Fibroblast of lung (primary cell): ENCODE results near the gene TPP2. TPM values are rescaled to one million over a fixed set of nuclear protein-coding genes. Genes with fewer than 3 reads are reported as not detected.
A peak's percentile ranks its signal among the peaks of the same experiment; 100 is the strongest.

Experiments
- DNase-seq, 2 donors: peaks; one replicate each; pipeline versions ENCODE4 v3.0.0 to v3.0.0-alpha.2; 2010; ENCODE audit warnings: low read depth in 2 of 2
- H2AFZ ChIP-seq: 2 replicates; pipeline ENCODE4 v1.5.1; 2012; ENCODE audit warnings: low read length, control low read depth, inconsistent platforms
- H3K27ac ChIP-seq: 2 replicates; pipeline ENCODE4 v1.5.1; 2011; ENCODE audit warnings: low read length, control low read depth; ENCODE audit not compliant: insufficient read depth
- H3K27me3 ChIP-seq: 2 replicates; pipeline ENCODE4 v1.5.1; 2011; ENCODE audit warnings: mild to moderate bottlenecking, low read length; ENCODE audit not compliant: control insufficient read depth, insufficient read depth
- H3K36me3 ChIP-seq: 2 replicates; pipeline ENCODE4 v1.5.1; 2011; ENCODE audit warnings: low read length; ENCODE audit not compliant: control insufficient read depth, insufficient read depth
- H3K4me1 ChIP-seq: 2 replicates; pipeline ENCODE4 v1.5.1; 2011; ENCODE audit warnings: low read length; ENCODE audit not compliant: control insufficient read depth, insufficient read depth; ENCODE audit errors: extremely low read depth
- H3K4me2 ChIP-seq: 2 replicates; pipeline ENCODE4 v1.5.1; 2011; ENCODE audit warnings: low read length, control low read depth; ENCODE audit not compliant: insufficient read depth; ENCODE audit errors: extremely low read depth
- H3K4me3 ChIP-seq, 4 experiments: fragments of 200-600 bp in 1 of 4; sonication (generic) in 1 of 4; replicated peaks in 1 of 4; 2 replicates each; pipeline ENCODE4 v1.5.1; 2011 to 2016; ENCODE audit warnings: low read length in 4 of 4, low read depth in 3 of 4, mild to moderate bottlenecking in 3 of 4, control low read depth in 2 of 4, inconsistent platforms in 1 of 4, mixed read lengths in 1 of 4; ENCODE audit not compliant: insufficient read depth in 1 of 4; ENCODE audit errors: control extremely low read depth in 1 of 4
- H3K79me2 ChIP-seq: 2 replicates; pipeline ENCODE4 v1.5.1; 2012; ENCODE audit warnings: mild to moderate bottlenecking, low read length, inconsistent platforms; ENCODE audit not compliant: control insufficient read depth, insufficient read depth
- H3K9ac ChIP-seq: 2 replicates; pipeline ENCODE4 v1.5.1; 2011; ENCODE audit warnings: mild to moderate bottlenecking, low read length, control low read depth; ENCODE audit not compliant: insufficient read depth
- H3K9me3 ChIP-seq: 2 replicates; pipeline ENCODE4 v1.5.1; 2012; ENCODE audit warnings: low read depth, low read length; ENCODE audit not compliant: control insufficient read depth, insufficient read depth
- H4K20me1 ChIP-seq: 2 replicates; pipeline ENCODE4 v1.5.1; 2011; ENCODE audit warnings: low read length; ENCODE audit not compliant: control insufficient read depth, insufficient read depth; ENCODE audit errors: extremely low read depth
- EZH2 ChIP-seq: IDR thresholded peaks from 2 replicates; pipeline ENCODE4 v1.5.1; 2012; ENCODE audit warnings: low read length, control low read depth, mild to moderate bottlenecking; ENCODE audit errors: missing control alignments
- polyA plus RNA-seq, 2 donors: library from polyadenylated mRNA; depleted of rRNA in 1 of 2; stranded (reverse) in 1 of 2; unstranded in 1 of 2; fragments of >200 nt; gene quantifications; 2 replicates each; pipeline ENCODE4 v1.2.1, GENCODE V29; 2011 to 2012; ENCODE audit warnings: missing spikeins in 1 of 2
- total RNA-seq: library from RNA; depleted of rRNA; stranded (reverse); fragments of >200 nt; gene quantifications from 2 replicates; pipeline ENCODE4 v1.2.1, GENCODE V29; 2014
- TF ChIP-seq, protein P1 (sequence below), 2 donors: IDR thresholded peaks in 1 of 2; conservative IDR thresholded peaks in 1 of 2; 1 replicate in 1 of 2; 2 replicates in 1 of 2; pipeline ENCODE4 v1.5.1; 2011 to 2012; ENCODE audit warnings: low read length in 2 of 2, control low read depth in 1 of 2, inconsistent platforms in 1 of 2, low read depth in 1 of 2, mild to moderate bottlenecking in 1 of 2

The TPP2 gene
- total and polyA plus RNA-seq, 2 donors (not counting 1 experiment from before 2014, with no cell fraction given), result 45.0 to 60.3 TPM

DNA sequence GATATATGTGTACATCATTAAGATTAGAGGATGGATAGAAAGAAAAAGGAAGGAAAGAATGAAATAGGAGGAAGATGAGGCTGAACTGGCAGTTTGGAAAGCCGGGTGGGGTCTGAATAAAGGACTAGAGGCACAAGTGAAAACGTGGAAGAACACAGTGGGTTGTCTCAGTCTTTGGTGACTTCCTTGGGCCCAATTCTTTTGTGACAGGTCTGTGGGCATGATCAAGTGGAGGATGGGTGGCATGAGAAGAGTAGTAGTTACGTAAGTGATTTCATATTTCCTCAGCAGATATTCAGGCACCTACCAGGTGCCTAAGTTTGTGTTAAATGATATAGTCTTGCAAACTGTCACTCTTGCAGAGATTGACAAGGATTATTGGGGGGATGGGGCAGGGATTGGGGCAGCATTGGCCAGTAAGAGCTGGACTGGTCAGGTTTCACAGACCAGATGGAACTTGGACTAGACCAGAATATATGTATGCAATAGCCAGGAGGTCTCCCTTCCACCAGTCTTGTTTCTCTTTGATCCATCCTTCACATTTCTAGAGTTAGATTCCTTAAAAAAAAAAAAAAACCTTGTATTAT is 2.7 kb downstream of the TPP2 start:
- TF ChIP-seq EZH2, result no peak
- TF ChIP-seq, protein P1, sequence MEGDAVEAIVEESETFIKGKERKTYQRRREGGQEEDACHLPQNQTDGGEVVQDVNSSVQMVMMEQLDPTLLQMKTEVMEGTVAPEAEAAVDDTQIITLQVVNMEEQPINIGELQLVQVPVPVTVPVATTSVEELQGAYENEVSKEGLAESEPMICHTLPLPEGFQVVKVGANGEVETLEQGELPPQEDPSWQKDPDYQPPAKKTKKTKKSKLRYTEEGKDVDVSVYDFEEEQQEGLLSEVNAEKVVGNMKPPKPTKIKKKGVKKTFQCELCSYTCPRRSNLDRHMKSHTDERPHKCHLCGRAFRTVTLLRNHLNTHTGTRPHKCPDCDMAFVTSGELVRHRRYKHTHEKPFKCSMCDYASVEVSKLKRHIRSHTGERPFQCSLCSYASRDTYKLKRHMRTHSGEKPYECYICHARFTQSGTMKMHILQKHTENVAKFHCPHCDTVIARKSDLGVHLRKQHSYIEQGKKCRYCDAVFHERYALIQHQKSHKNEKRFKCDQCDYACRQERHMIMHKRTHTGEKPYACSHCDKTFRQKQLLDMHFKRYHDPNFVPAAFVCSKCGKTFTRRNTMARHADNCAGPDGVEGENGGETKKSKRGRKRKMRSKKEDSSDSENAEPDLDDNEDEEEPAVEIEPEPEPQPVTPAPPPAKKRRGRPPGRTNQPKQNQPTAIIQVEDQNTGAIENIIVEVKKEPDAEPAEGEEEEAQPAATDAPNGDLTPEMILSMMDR (conservative IDR thresholded peaks at IDR 0.05 in 1 of 2, IDR thresholded peaks at IDR 0.05 in 1 of 2; ENCODE audit: low read depth in 1 of 2, low read length in 2 of 2), result no peak
- H3K27me3 ChIP-seq, result no peaks in the 10 kb centered on the region
- H3K27ac ChIP-seq, result no peak overlapping the region
- no peak overlapping the region for H2AFZ ChIP-seq
- H3K4me1 ChIP-seq, result no peaks in the 10 kb centered on the region
- H3K9ac ChIP-seq, result no peak overlapping the region
- H3K79me2 ChIP-seq, result peaks cover 76% of the 10 kb centered on the region
- no peaks in the 10 kb centered on the region for H4K20me1 ChIP-seq
- H3K4me2 ChIP-seq, result no peak overlapping the region
- H3K9me3 ChIP-seq, result no peaks in the 10 kb centered on the region
- H3K4me3 ChIP-seq, result peak overlapping the region in 1 of 4 experiments; percentile 92
- DNase-seq, result no peak
- no peaks in the 10 kb centered on the region for H3K36me3 ChIP-seq

DNA sequence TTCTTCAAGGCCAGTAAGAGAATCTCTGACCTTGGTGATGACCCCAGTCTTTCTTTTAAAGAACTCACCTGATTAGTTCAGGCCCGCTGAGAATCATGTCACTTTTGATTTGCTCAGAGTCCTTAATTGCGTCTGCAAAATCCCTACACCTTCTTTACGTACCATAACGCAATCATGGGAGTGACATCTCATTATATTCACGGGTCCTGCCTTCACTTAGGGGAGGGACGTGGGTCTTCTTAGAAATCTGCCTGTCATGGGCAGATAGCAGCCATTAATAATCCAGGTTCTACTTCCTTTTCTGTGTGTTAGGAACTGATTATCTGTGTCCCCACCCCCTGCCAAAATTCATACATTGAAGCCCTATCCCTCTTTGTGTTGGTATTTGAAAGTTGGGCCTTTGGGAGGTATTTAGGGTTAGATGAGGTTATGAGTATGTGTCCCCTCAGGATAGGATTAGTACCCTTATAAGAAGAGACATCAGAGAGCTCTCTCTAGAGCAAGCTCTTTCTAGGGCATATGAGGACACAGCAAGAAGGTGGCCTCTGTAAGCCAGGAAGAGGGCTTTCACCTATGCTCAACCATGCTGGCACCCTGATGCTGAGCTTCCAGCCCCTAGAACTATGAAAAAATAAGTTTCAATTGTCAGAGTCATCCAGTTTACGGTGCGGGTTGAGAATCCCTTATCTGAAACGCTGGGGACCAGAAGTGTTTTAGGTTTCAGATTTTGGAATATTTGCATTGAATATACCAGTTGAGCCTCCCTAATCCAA is 9.9 kb downstream of the TPP2 start:
- no peaks in the 10 kb centered on the region for H4K20me1 ChIP-seq
- TF ChIP-seq, protein P1 (conservative IDR thresholded peaks at IDR 0.05 in 1 of 2, IDR thresholded peaks at IDR 0.05 in 1 of 2; ENCODE audit: low read depth in 1 of 2, low read length in 2 of 2), result no peak
- no peak for TF ChIP-seq EZH2

DNA sequence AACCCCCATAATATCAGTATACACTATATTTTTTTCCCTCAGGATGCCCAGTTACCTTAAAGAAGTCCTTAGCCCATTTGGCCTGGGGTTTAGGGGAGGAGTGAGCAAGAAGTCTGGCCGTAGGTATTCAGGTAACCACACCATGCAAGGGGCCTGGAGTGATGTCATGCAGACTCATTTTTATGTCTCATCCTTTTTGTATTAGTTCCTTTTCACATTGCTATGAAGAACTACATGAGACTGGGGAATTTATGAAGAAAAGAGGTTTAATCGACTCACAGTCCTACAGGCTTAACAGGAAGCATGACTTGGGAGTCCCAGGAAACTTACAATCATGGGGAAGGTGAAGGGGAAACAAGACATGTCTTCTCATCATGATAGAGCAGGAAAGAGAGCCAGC is 12.2 kb downstream of the TPP2 start:
- H4K20me1 ChIP-seq, result no peaks in the 10 kb centered on the region
- H3K79me2 ChIP-seq, result peaks cover 42% of the 10 kb centered on the region
- no peaks in the 10 kb centered on the region for H3K4me1 ChIP-seq
- no peak for TF ChIP-seq EZH2
- TF ChIP-seq, protein P1 (conservative IDR thresholded peaks at IDR 0.05 in 1 of 2, IDR thresholded peaks at IDR 0.05 in 1 of 2; ENCODE audit: low read depth in 1 of 2, low read length in 2 of 2), result no peak
- H3K4me3 ChIP-seq, result no peak overlapping the region
- no peaks in the 10 kb centered on the region for H3K27me3 ChIP-seq
- no peak overlapping the region for H3K27ac ChIP-seq
- no peak overlapping the region for H3K4me2 ChIP-seq
- no peak overlapping the region for H2AFZ ChIP-seq
- peaks cover 7% of the 10 kb centered on the region for H3K36me3 ChIP-seq
- no peaks in the 10 kb centered on the region for H3K9me3 ChIP-seq
- no peak for DNase-seq
- no peak overlapping the region for H3K9ac ChIP-seq

More for the DNA sequence above, 9.9 kb downstream of the TPP2 start:
- no peak overlapping the region for H3K4me2 ChIP-seq
- H3K4me3 ChIP-seq, result no peak overlapping the region
- H3K27me3 ChIP-seq, result no peaks in the 10 kb centered on the region
- no peak overlapping the region for H3K27ac ChIP-seq
- peaks cover 56% of the 10 kb centered on the region for H3K79me2 ChIP-seq
- H3K4me1 ChIP-seq, result no peaks in the 10 kb centered on the region
- no peak for DNase-seq
- H3K36me3 ChIP-seq, result peaks cover 7% of the 10 kb centered on the region
- H3K9ac ChIP-seq, result no peak overlapping the region
- no peaks in the 10 kb centered on the region for H3K9me3 ChIP-seq
- H2AFZ ChIP-seq, result no peak overlapping the region
